HEK293T (cell line): ENCODE results near the gene ZNF254.

Experiments used
- CTBP1 ChIP-seq: fragments of 450-650 bp; IDR thresholded peaks from 2 replicates; pipeline ENCODE4 v1.6.1; 2016; ENCODE audit warnings: borderline replicate concordance
- FOXA1 ChIP-seq: fragments of 450-650 bp; IDR thresholded peaks from 2 replicates; pipeline ENCODE4 v1.6.1; 2016; ENCODE audit warnings: mild to moderate bottlenecking
- LEF1 ChIP-seq: fragments of 450-650 bp; IDR thresholded peaks from 2 replicates; pipeline ENCODE4 v1.6.1; 2017; ENCODE audit warnings: mild to moderate bottlenecking, borderline replicate concordance
- NFRKB ChIP-seq: fragments of 450-650 bp; IDR thresholded peaks from 2 replicates; pipeline ENCODE4 v1.6.1; 2016; ENCODE audit warnings: mild to moderate bottlenecking, moderate library complexity
- SP1 ChIP-seq: fragments of 450-650 bp; IDR thresholded peaks from 2 replicates; pipeline ENCODE4 v1.6.1; 2017

DNA sequence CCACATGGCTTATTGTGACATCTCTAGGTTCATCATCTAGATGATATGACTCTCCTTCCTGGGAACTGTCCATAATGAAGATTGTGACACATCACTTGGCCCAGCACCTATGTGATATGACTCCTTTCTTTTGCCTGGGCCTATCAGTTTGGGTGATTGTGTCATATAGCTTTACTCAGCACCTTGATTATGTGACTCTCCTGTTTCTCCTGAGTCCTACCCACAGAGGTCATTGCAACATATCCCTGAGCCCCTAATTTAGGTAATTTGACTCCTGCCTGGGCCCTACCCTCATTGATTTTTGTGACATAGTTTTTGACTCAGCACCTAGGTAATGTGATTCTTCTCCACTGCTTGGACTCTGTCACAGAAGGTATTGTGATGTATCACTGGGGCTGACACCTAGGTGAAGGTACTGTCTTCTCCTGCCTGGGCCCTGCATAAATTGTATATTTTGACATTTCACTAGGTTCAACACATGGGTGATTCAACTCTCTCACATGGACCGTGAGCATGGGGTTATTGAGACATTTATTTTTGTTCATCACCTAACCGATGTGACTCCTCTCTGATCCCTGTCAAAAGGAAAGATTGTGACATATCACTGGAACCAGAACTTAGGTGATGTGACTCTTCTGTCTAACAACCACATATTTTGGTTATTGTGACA is 26.2 kb upstream of the ZNF254 start:
- no peak for TF ChIP-seq FOXA1
- no peak for TF ChIP-seq SP1
- no peak for TF ChIP-seq NFRKB
- no peak for TF ChIP-seq CTBP1
- TF ChIP-seq LEF1, result no peak
